IPS-11a (cell line): Measurements from ENCODE around the gene ATP6V1F.

Source experiments
- H3K4me3 ChIP-seq: one replicate; pipeline ENCODE4 v1.5.1; 2013; ENCODE audit warnings: low read depth, low read length, control low read depth

ATP6V1F gene

GRCh38 chr7:128915271-128915819 lies 52.7 kb downstream of the ATP6V1F start:
- peak overlapping the region; percentile 13 for H3K4me3 ChIP-seq
